ENCODE measurements around the gene HSFX4. TPM values are rescaled to one million over a fixed set of nuclear protein-coding genes. Genes with fewer than 3 reads are reported as not detected.
"Not testable (repeated sequence)": the region's sequence is repeated elsewhere in the genome, so short reads cannot be mapped to it uniquely, and the experiment has no call there.

The HSFX4 gene
- total RNA-seq, 1 donor from 2014 or later = not detected

DNA sequence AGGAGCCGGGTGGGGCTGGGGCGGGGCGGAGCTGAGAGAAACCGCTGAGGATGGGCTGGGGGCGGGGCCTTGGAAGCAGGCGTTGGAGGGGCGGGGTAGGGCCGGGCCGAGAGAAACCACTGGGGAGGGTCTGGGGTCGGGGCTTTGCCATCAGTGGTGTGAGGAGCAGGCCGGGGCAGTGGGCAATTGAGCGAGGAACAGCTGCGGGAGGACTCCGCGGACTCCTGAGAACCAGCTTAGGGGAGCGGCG is 10.2 kb downstream of the HSFX4 start:
- Histone ChIP-seq H3K27me3 (ENCODE audit: low read depth) (no peaks in the 10 kb centered on the region), H3K27ac (replicated peaks) (peak overlapping the region; percentile 95), H3K4me1 (peaks cover 10% of the 10 kb centered on the region), H3K4me3 (peak overlapping the region; percentile 84), H3K9me3 (replicated peaks) (no peaks in the 10 kb centered on the region), H3K36me3 (no peaks in the 10 kb centered on the region)
- TF ChIP-seq, protein P1, sequence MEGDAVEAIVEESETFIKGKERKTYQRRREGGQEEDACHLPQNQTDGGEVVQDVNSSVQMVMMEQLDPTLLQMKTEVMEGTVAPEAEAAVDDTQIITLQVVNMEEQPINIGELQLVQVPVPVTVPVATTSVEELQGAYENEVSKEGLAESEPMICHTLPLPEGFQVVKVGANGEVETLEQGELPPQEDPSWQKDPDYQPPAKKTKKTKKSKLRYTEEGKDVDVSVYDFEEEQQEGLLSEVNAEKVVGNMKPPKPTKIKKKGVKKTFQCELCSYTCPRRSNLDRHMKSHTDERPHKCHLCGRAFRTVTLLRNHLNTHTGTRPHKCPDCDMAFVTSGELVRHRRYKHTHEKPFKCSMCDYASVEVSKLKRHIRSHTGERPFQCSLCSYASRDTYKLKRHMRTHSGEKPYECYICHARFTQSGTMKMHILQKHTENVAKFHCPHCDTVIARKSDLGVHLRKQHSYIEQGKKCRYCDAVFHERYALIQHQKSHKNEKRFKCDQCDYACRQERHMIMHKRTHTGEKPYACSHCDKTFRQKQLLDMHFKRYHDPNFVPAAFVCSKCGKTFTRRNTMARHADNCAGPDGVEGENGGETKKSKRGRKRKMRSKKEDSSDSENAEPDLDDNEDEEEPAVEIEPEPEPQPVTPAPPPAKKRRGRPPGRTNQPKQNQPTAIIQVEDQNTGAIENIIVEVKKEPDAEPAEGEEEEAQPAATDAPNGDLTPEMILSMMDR (IDR thresholded peaks at IDR 0.05; ENCODE audit: borderline replicate concordance) = no peak
- DNase-seq = no peak
- intact Hi-C loops (cut with micrococcal nuclease) = no loop called here

DNA sequence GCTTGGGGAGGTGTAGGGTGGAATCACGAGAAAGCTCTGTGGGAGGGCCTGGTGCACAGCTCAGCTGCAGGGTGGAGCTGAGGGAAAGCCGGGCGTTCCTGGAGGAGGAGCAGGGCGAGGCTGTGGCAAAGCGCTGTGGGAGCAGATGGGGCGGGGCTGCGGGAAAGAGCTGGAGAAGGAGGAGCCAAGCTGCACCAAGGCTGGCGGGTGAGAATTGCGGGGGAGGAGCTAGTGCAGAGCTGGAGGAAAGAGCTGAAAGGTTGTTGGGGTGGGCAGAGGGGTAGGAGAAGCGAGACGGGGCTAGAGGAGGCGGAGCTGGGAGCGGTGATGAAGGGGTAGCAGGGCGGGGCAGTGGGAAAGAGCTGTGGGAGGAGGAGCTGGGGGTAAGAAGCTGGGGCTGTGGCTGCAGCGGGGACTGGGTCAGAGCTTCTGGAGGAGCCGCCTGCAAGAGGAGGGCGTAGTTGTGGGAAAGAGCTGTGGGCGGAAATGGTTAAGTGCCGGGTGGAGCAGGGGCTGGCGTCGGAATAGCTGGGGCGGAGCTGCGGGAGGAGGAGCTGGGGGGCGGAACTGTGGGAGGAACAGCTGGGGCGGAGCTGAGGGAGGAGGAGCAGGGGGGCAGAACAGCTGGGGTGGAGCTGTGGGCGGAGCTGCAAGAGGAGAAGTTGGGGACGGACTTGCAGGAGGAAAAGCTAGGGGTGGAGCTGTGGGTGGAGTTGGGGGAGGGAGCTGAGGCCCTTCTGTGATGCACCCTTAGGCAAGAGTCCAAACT is 10.7 kb downstream of the HSFX4 start:
- no peaks in the 10 kb centered on the region for H3K9me3 ChIP-seq (replicated peaks)
- intact Hi-C loops (cut with micrococcal nuclease) = no loop called here
- H3K27me3 ChIP-seq (ENCODE audit: low read depth) = no peaks in the 10 kb centered on the region
- peak; percentile 93 for DNase-seq
- peaks cover 10% of the 10 kb centered on the region for H3K4me1 ChIP-seq
- TF ChIP-seq, protein P1 (IDR thresholded peaks at IDR 0.05; ENCODE audit: borderline replicate concordance) = no peak
- peak overlapping the region; percentile 95 for H3K27ac ChIP-seq (replicated peaks)
- peak overlapping the region; percentile 84 for H3K4me3 ChIP-seq
- H3K36me3 ChIP-seq = no peaks in the 10 kb centered on the region

DNA sequence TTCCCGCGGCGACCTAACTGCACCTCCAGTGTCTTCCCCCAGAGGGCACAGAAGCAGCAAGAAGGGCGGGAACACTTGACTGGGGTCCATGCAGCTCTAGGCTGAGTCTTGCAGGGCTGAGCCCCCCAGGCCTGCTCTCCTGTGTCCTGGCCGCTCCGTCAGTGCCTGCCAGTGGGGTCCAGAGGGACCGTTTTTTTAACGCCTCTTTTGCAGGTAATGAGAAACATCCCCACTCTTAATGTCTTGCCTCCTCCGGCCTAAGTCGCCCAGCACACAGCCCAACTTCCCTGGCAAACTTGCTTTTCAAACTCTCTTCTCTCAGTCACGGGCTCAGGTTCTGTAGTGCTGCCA is 11.3 kb downstream of the HSFX4 start:
- H3K4me1 ChIP-seq; H3K27me3 ChIP-seq (ENCODE audit: low read depth); H3K9me3 ChIP-seq (replicated peaks); DNase-seq; H3K36me3 ChIP-seq; intact Hi-C loops (cut with micrococcal nuclease): not testable (repeated sequence)
- Histone ChIP-seq H3K4me3 (peak overlapping the region; percentile 84), H3K27ac (replicated peaks) (peak overlapping the region; percentile 71)
- TF ChIP-seq, protein P1 (IDR thresholded peaks at IDR 0.05; ENCODE audit: borderline replicate concordance) = peak; percentile 65

DNA sequence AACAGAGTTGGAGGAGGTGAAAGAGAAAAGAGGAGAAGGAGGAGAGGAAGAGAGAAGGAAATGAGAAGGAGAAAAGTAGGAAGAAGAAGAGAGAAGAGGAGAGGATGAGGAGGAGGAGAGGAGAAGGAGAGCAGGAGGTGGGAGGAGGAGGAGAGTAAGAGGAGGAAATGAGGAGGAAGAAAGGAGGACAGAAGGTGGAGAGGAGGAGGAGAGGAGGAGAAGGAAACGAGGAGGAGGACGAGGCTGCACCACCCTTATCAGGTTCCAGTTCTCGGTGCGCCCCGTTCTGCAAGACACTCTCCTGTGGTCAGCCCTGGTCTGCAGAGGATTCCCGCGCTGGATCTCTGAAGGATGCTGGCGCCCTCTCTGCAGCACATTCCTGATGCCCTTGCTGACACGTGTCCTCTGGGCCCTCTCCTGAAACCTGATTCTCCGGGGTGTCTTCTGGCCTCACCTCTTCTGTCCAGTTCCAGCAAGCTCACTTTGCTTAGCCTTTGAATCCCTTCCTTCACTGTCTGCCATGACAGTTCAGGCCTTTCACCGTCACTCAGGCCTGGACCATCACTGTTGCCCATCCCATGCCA is 15.8 kb downstream of the HSFX4 start:
- H3K27ac ChIP-seq (replicated peaks); H3K27me3 ChIP-seq (ENCODE audit: low read depth); intact Hi-C loops (cut with micrococcal nuclease); H3K4me3 ChIP-seq; H3K4me1 ChIP-seq; DNase-seq; H3K9me3 ChIP-seq (replicated peaks); H3K36me3 ChIP-seq: not testable (repeated sequence)

DNA sequence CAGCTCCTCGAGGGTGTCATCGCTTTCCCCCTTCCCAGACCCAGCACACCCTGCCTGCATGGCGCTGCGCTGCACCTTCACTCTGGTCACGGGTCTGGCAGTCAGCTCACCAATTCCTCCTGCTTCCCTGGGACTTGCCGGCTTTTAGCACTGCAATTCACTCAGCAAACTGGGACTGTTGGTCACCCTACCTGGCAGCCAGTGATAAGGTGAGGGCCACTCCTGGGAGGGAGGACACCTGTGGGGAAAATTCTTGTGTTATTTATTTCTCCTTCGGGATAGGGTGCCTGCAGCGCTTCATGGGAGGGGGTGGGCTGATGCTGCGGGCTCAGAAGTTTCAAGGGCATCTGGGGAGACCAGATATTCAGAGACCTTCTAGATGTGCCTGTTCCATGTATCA is 16.4 kb downstream of the HSFX4 start:
- H3K27ac ChIP-seq (replicated peaks); H3K4me3 ChIP-seq; DNase-seq; H3K27me3 ChIP-seq (ENCODE audit: low read depth); H3K9me3 ChIP-seq (replicated peaks); intact Hi-C loops (cut with micrococcal nuclease); H3K4me1 ChIP-seq; H3K36me3 ChIP-seq: not testable (repeated sequence)

DNA sequence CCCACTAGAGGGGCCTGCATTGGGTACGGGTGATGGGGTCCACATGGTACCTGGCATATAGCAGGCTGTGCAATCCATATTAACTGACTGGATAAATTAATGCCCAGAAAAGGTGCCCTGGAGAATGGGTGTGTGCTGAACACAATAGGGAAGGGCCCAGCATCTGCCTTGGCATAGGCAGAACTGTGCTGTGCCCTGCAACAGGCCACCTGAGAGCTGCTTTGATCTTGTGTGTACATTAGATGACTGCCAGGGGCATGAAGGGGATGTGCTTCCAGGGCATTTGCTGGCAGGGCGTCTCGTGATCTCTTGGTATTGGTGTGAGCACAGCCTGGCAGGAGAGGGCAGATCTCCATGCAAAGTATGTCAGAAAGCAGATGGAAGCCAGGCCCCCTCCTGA is 17.6 kb downstream of the HSFX4 start:
- DNase-seq; H3K9me3 ChIP-seq (replicated peaks); H3K36me3 ChIP-seq; H3K4me3 ChIP-seq; H3K27me3 ChIP-seq (ENCODE audit: low read depth); H3K4me1 ChIP-seq; intact Hi-C loops (cut with micrococcal nuclease); H3K27ac ChIP-seq (replicated peaks): not testable (repeated sequence)

DNA sequence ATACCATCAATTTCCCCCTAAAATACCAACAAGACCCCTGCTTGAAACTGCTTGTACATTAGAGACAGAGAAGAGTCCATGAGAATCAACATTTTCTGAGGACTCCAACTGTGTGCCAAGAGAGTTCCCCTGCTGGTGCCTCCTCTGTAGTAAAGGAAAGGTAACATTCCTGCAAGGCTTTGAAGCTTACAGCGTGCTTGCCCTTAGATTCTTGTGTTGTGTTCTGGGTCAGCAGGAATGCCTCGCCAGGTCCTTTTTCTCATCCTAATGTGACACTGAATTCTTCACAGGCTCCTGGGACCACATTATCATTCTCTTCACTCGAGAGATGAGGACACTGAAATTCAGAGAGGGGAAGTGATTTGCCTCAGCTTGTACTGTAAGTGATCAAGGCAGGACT is 18.6 kb downstream of the HSFX4 start:
- H3K27me3 ChIP-seq (ENCODE audit: low read depth) = no peaks in the 10 kb centered on the region
- H3K4me1 ChIP-seq = no peaks in the 10 kb centered on the region
- H3K27ac ChIP-seq (replicated peaks) = no peak overlapping the region
- no peak overlapping the region for H3K4me3 ChIP-seq
- H3K9me3 ChIP-seq (replicated peaks) = no peaks in the 10 kb centered on the region
- no peaks in the 10 kb centered on the region for H3K36me3 ChIP-seq
- intact Hi-C loops (cut with micrococcal nuclease) = no loop called here
- DNase-seq = no peak
- TF ChIP-seq, protein P1 (IDR thresholded peaks at IDR 0.05; ENCODE audit: borderline replicate concordance) = no peak
